Umbilical cord (tissue), 2 donors: ENCODE measurements around the gene NUDC. TPM values are rescaled to one million over a fixed set of nuclear protein-coding genes. Genes with fewer than 3 reads are reported as not detected.

ENCODE experiments used
- DNase-seq: peaks from one replicate; pipeline ENCODE4 v3.0.0-alpha.2; 2015; ENCODE audit warnings: low spot score
- total RNA-seq: library from RNA; depleted of rRNA; stranded (reverse); fragments of >200 nt; gene quantifications from one replicate; pipeline ENCODE4 v1.2.3, GENCODE V29; 2014; ENCODE audit warnings: low replicate concordance; ENCODE audit not compliant: insufficient read depth

Gene NUDC
- total RNA-seq, 1 donor from 2014 or later: 18.5 TPM

DNA sequence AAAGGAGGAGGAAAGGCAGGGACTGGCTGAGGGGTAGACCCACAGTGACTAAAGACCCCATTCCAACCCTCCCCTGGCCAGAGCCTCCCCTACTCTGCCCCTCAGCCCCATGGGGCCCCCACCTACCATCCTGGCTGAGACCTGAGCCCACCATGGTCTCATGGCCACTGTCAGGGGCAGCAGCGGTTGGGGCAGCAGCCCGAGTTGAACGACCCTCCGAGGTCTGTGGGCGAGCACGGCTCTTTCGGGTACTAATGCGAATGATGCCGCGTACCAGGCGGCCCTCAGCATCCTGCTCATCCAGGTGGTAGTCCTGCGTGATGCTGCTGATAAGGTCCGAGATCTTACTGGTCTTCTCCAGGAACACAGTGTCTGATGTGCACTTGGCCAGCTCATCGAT, 29.7 kb downstream of the NUDC start:
- DNase-seq: no peak

GRCh38 chr1:26951821-26952497, 30.4 kb downstream of the NUDC start:
- no peak for DNase-seq

DNA sequence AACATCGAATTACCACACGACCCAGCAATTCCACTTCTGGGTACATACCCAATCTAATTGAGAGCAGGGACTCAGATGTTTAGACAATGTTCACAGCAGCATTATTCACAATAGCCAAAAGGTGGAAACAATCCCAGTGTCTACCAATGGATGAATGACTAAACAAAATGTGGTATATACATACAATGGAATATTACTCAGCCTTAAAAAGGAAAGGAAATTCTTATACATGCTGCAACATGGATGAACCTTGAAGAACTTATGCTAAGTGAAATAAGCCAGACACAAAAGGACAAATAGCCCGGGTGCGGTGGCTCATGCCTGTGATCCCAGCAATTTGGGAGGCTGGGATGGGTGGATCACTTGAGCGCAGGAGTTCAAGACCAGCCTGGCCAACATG, 31.8 kb downstream of the NUDC start:
- DNase-seq: no peak

GRCh38 chr1:26956321-26956720, 34.8 kb downstream of the NUDC start:
- DNase-seq: no peak

- no peak for DNase-seq
Measured at GRCh38 chr1:26957306-26957705, 35.8 kb downstream of the NUDC start.

- no peak for DNase-seq
Measured at GRCh38 chr1:26959270-26959669, 37.7 kb downstream of the NUDC start.

- peak; percentile 38 for DNase-seq
Measured at GRCh38 chr1:26959722-26960624, 38.4 kb downstream of the NUDC start, which contains the start of gene KDF1. KDF1 (minus strand) TSS chr1:26960468; CDS start chr1:26952380, 8,088 bp downstream.

- no peak for DNase-seq
Measured at GRCh38 chr1:26960625-26960966, 39.1 kb downstream of the NUDC start.

- no peak for DNase-seq
Measured at GRCh38 chr1:26961826-26962225, 40.3 kb downstream of the NUDC start.

- DNase-seq: no peak
Measured at GRCh38 chr1:26965213-26965612, 43.7 kb downstream of the NUDC start.

- DNase-seq: no peak
Measured at GRCh38 chr1:26965628-26966027, 44.1 kb downstream of the NUDC start.

GRCh38 chr1:26970810-26971209, 49.3 kb downstream of the NUDC start:
- DNase-seq: no peak

DNA sequence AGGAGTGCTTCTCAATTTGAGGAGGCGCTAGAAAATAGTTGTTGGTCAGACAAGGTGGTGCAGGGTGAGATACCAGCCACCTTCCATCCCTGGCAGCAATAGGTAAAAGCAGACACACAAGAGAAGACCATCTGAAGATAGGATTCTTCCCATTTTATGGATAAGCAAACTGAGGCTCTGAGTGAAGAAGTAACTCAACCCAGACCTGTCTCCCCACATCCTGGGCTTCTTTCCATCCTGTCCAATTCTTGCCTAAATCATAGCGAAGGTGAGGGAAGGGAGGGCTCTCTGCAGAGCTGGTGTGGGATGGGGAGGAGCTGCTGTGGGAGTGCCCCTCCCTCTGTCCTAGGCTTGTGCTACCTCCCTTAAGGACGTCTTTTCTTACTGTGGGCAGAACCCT, 50.0 kb downstream of the NUDC start:
- no peak for DNase-seq

- DNase-seq: no peak
Measured at GRCh38 chr1:26972390-26972789, 50.8 kb downstream of the NUDC start.

DNA sequence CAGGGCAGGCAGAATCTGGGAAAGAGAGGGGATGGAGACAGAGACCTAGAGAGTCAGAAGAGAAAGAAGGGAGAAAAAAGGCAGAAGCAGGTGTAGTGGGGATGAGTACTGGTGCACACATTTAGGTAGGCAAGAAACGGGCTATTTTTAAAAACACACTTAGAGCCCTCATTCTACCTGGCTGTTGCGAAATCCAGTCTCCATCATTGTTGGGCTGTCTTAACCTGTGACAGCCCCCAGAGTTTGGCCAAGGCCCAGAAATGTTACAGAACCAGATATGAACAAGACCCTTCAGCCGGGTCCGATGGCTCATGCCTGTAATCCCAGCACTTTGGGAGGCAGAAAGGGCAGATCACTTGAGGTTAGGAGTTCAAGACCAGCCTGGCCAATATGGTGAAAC, 51.3 kb downstream of the NUDC start:
- no peak for DNase-seq

GRCh38 chr1:26976621-26977510, 55.3 kb downstream of the NUDC start:
- no peak for DNase-seq

DNA sequence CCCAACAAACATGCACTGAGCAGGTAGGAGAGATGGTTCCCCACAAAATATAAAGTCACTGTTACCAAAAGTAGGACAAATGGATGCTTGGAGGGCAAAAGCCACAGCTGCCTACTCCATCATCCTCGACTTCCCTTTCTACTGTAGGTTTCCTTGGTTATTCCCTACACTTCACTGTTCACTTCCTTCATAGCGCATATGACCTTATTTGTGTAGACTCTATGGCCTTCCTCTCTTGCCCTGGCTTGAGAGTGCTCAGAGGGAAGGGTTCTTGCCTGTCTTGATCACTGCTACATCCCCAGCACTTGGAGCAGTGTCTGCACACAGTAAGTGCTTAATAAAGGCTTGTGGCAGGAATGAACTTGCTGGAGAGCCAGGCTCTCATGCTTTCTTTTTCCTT, 57.4 kb downstream of the NUDC start:
- DNase-seq: no peak

GRCh38 chr1:26981146-26981846, 59.8 kb downstream of the NUDC start:
- DNase-seq: no peak

DNA sequence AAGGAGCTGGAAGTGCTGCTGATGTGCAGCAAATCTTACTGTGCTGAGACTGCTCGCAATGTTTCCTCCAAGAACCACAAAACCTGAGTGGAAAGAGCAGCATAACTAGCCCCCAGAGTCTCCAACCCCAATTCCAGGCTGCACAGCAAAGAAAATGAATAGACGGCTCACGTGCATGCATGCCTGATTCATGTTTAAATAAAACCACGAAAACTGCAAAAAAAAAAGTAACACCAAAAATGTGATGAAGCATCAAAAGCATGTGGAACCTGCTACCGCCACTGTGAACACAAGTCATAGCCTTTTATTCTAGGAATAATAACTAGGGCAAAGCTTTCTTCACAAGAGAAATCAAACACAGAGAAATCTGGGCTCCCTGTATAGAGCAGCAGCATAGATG, 62.3 kb downstream of the NUDC start:
- DNase-seq: no peak

- no peak for DNase-seq
Measured at GRCh38 chr1:26984291-26984690, 62.7 kb downstream of the NUDC start.

DNA sequence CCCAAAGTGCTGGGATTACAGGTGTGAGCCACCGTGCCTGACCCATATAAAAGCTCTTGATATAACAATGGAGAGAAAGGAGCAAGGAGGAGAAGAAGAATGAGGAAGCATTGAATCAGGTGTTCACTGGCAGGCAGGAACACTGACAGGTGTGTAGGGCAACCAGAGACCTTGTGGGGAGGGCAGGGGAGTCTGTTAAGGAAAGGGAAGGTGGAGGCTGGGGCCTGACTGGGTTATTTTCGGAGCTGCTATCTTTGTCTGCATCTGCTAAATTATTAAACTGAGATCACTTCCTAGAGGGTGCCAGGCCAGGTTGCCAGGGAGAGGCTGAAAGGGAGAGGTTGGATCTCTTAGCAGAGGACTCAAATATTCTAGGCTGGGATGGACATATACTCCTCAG, 65.1 kb downstream of the NUDC start:
- DNase-seq: no peak
